HCT116 (cell line): ENCODE results near the gene LCN6. TPM values are rescaled to one million over a fixed set of nuclear protein-coding genes. Genes with fewer than 3 reads are reported as not detected.
"Not testable (repeated sequence)": the region's sequence is repeated elsewhere in the genome, so short reads cannot be mapped to it uniquely, and the experiment has no call there.

Experiments
- ATAC-seq: fragments of 200-7000 bp; cut with Tn5 transposase; 2 replicates; pipeline ENCODE4 v1.9.1; 2020; ENCODE audit warnings: mild to moderate bottlenecking, moderate library complexity
- BruUV-seq: library from RNA; stranded (reverse); fragments of 400-500 nt; replicated peaks from 2 replicates; lab custom pipeline; 2021; lab: Mats Ljungman, UMichigan
- CTCF ChIA-PET: fragments of 300-600 bp; sonication (Branson Sonifier 250); formaldehyde crosslinking; loops from one replicate; lab custom pipeline; 2021; ENCODE audit warnings: antibody characterized with exemption; lab: Charles Lee
- POLR2A ChIA-PET: fragments of 300-600, 350-600 bp; sonication (Branson Sonifier 250); formaldehyde crosslinking; loops from one replicate; lab custom pipeline; 2021; ENCODE audit warnings: antibody characterized with exemption; lab: Charles Lee
- RAD21 ChIA-PET, 2 experiments: fragments of 300-600 bp; sonication (Branson Sonifier 250); formaldehyde crosslinking; loops; one replicate each; lab custom pipeline; 2023; ENCODE audit warnings: low total read pairs in 2 of 2; ENCODE audit not compliant: uncharacterized antibody in 2 of 2, unreplicated experiment in 2 of 2, low non-redundant PET in 1 of 2; lab: Charles Lee
- DNase-seq: peaks from one replicate; pipeline ENCODE4 v3.0.0-alpha.2; 2010; ENCODE audit warnings: low read depth, low spot score
- H2AFZ ChIP-seq: fragments of 200-600 bp; shearing (Covaris generic), sonication (generic); 2 replicates; pipeline ENCODE4 v1.6.1; 2017; ENCODE audit warnings: low read depth, mixed run types, mixed read lengths, antibody characterized with exemption, low read length; ENCODE audit not compliant: poor library complexity, severe bottlenecking
- H3K27ac ChIP-seq: 2 replicates; pipeline ENCODE4 v1.5.1; 2012; ENCODE audit warnings: low read depth, low read length
- H3K27me3 ChIP-seq: fragments of 200-600 bp; sonication (generic); 2 replicates; pipeline ENCODE4 v1.6.1; 2016; ENCODE audit warnings: mixed run types, low read length, mixed read lengths; ENCODE audit not compliant: insufficient read depth
- H3K36me3 ChIP-seq, 2 experiments: fragments of 200-500 bp in 1 of 2; fragments of 200-600 bp in 1 of 2; sonication (Bioruptor generic) in 1 of 2; sonication (generic) in 1 of 2; 2 replicates each; pipeline versions ENCODE4 v1.5.1 to v1.6.1; 2014 to 2016; ENCODE audit warnings: low read length in 2 of 2, inconsistent platforms in 1 of 2, mixed read lengths in 1 of 2, mixed run types in 1 of 2; ENCODE audit not compliant: insufficient read depth in 2 of 2, control insufficient read depth in 1 of 2
- H3K4me1 ChIP-seq, 2 experiments: fragments of 200-600 bp in 1 of 2; sonication (generic) in 1 of 2; 2 replicates each; pipeline versions ENCODE4 v1.5.1 to v1.6.1; 2012 to 2017; ENCODE audit warnings: low read length in 2 of 2, inconsistent platforms in 1 of 2, mild to moderate bottlenecking in 1 of 2, mixed read lengths in 1 of 2, mixed run types in 1 of 2, moderate library complexity in 1 of 2; ENCODE audit not compliant: insufficient read depth in 2 of 2, control insufficient read depth in 1 of 2
- H3K4me2 ChIP-seq: fragments of 200-600 bp; sonication (generic); 2 replicates; pipeline ENCODE4 v1.6.1; 2017; ENCODE audit warnings: mixed run types, low read length, mixed read lengths
- H3K4me3 ChIP-seq, 2 experiments: fragments of 200-600 bp in 1 of 2; sonication (generic) in 1 of 2; replicated peaks in 1 of 2; 2 replicates each; pipeline ENCODE4 v1.5.1; 2011 to 2016; ENCODE audit warnings: low read length in 2 of 2, control low read depth in 1 of 2, low read depth in 1 of 2, mild to moderate bottlenecking in 1 of 2, mixed read lengths in 1 of 2, mixed run types in 1 of 2
- H3K79me2 ChIP-seq: fragments of 200-600 bp; sonication (generic); 2 replicates; pipeline ENCODE4 v1.6.1; 2017; ENCODE audit warnings: mild to moderate bottlenecking, mixed run types, low read length, moderate library complexity, mixed read lengths; ENCODE audit not compliant: insufficient read depth
- H3K9ac ChIP-seq: fragments of 200-600 bp; sonication (generic); 2 replicates; pipeline ENCODE4 v1.6.1; 2016; ENCODE audit warnings: low read length, mixed read lengths
- H3K9me2 ChIP-seq: fragments of 200-600 bp; sonication (generic), shearing (Covaris generic); 2 replicates; pipeline ENCODE4 v1.6.1; 2017; ENCODE audit warnings: mixed run types, mild to moderate bottlenecking, moderate library complexity; ENCODE audit not compliant: insufficient read depth
- H3K9me3 ChIP-seq, 2 experiments: fragments of 200-500 bp in 1 of 2; fragments of 200-600 bp in 1 of 2; sonication (Bioruptor generic) in 1 of 2; sonication (generic) in 1 of 2; 2 replicates each; pipeline ENCODE4 v1.6.1; 2014 to 2017; ENCODE audit warnings: low read length in 2 of 2, mixed read lengths in 2 of 2, inconsistent platforms in 1 of 2, low read depth in 1 of 2, mild to moderate bottlenecking in 1 of 2, mixed run types in 1 of 2, moderate library complexity in 1 of 2; ENCODE audit not compliant: control insufficient read depth in 1 of 2, insufficient read depth in 1 of 2
- H4K20me1 ChIP-seq: fragments of 200-600 bp; sonication (generic), shearing (Covaris generic); 2 replicates; pipeline ENCODE4 v1.6.1; 2017; ENCODE audit warnings: mixed run types, mild to moderate bottlenecking, moderate library complexity; ENCODE audit not compliant: insufficient read depth
- CBX3 ChIP-seq: IDR thresholded peaks from 2 replicates; pipeline ENCODE4 v1.6.1; 2012; ENCODE audit warnings: low read depth
- EZH2 ChIP-seq: fragments of 200-600 bp; sonication (generic); IDR thresholded peaks from 2 replicates; pipeline ENCODE4 v1.6.1; 2017; ENCODE audit warnings: antibody characterized with exemption, mixed run types
- FOSL1 ChIP-seq: IDR thresholded peaks from 2 replicates; pipeline ENCODE4 v1.6.1; 2012; ENCODE audit warnings: low read depth
- JUND ChIP-seq: IDR thresholded peaks from 2 replicates; pipeline ENCODE4 v1.6.1; 2012
- MAX ChIP-seq: IDR thresholded peaks from 2 replicates; pipeline ENCODE4 v1.6.1; 2012
- POLR2A ChIP-seq: IDR thresholded peaks from 2 replicates; pipeline ENCODE4 v1.7.0; 2011; ENCODE audit warnings: borderline replicate concordance; ENCODE audit not compliant: insufficient read depth, insufficient read length; ENCODE audit errors: extremely low read depth
- REST ChIP-seq: IDR thresholded peaks from 2 replicates; pipeline ENCODE4 v1.6.1; 2012; ENCODE audit warnings: low read depth
- SIN3A ChIP-seq: IDR thresholded peaks from 2 replicates; pipeline ENCODE4 v1.6.1; 2012; ENCODE audit warnings: low read depth
- SP1 ChIP-seq: IDR thresholded peaks from 2 replicates; pipeline ENCODE4 v1.6.1; 2012; ENCODE audit warnings: low read depth
- SRF ChIP-seq: IDR thresholded peaks from 2 replicates; pipeline ENCODE4 v1.6.1; 2012; ENCODE audit warnings: low read depth
- YY1 ChIP-seq: IDR thresholded peaks from 2 replicates; pipeline ENCODE4 v1.6.1; 2011; ENCODE audit warnings: low read length, low read depth, moderate library complexity, mild to moderate bottlenecking; ENCODE audit not compliant: insufficient replicate concordance; ENCODE audit errors: extremely low read depth
- ZNF274 ChIP-seq: fragments of 200-500 bp; sonication (Bioruptor generic); IDR thresholded peaks from 2 replicates; pipeline ENCODE4 v1.6.1; 2014; ENCODE audit warnings: mild to moderate bottlenecking, low read depth, low read length, inconsistent platforms
- intact Hi-C: fragments of 100-400 bp; cut with micrococcal nuclease; formaldehyde crosslinking; loops from 2 replicates; pipeline ENCODE4 v1.10.0; 2022
- total RNA-seq: library from RNA; stranded (reverse); gene quantifications from one replicate; pipeline ENCODE4 v1.2.1, GENCODE V29; 2021; ENCODE audit not compliant: unreplicated experiment
- TF ChIP-seq, protein P1 (sequence below): IDR thresholded peaks from 2 replicates; pipeline ENCODE4 v1.6.1; 2012
- TF ChIP-seq, protein P2 (sequence below): IDR thresholded peaks from 2 replicates; pipeline ENCODE4 v1.6.1; 2011; ENCODE audit warnings: mild to moderate bottlenecking, low read length, moderate library complexity; ENCODE audit not compliant: insufficient replicate concordance; ENCODE audit errors: extremely low read depth

The LCN6 gene
- total RNA-seq, 1 experiment from 2014 or later = not detected

DNA sequence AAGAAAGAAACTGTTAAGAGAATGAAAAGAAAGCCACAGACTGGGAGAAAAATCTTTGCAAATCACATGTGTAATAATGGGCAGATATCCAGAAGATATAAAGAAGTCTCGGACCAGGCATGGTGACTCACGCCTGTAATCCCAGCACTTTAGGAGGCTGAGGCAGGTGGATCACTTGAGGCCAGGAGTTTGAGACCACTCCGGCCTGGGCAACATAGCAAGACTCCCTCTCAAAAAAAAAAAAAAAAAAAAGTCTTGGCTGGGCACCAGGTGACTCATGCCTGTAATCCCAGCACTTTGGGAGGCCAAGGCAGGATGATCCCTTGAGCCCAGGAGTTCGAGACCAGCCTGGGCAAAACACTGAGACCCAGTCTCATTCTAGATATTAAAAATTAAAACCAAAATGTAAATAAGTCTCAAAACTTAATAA, 37.1 kb downstream of the LCN6 start:
- H3K36me3 ChIP-seq, H3K9me3 ChIP-seq, H3K9ac ChIP-seq, H3K27me3 ChIP-seq, intact Hi-C loops, H3K79me2 ChIP-seq, RAD21 ChIA-PET, H2AFZ ChIP-seq, CTCF ChIA-PET, BruUV-seq, H3K4me3 ChIP-seq, DNase-seq, H3K9me2 ChIP-seq, H4K20me1 ChIP-seq: not testable (repeated sequence)
- POLR2A ChIA-PET = interaction anchor here (0.9 kb wide), 2 partner anchors 15 to 18 kb away, joined by 3 to 5 read pairs; no protein-coding TSS in a partner anchor
- Histone ChIP-seq H3K4me1 (peaks cover 15 to 37% of the 10 kb centered on the region in 2 experiments), H3K4me2 (peak overlapping the region; percentile 82), H3K27ac (peak overlapping the region; percentile 74; the same call in 1 of the 2 replicates)
- ATAC-seq = peak; percentile 31; the same call in 1 of the 2 replicates
- TF ChIP-seq JUND = peak; percentile 52

DNA sequence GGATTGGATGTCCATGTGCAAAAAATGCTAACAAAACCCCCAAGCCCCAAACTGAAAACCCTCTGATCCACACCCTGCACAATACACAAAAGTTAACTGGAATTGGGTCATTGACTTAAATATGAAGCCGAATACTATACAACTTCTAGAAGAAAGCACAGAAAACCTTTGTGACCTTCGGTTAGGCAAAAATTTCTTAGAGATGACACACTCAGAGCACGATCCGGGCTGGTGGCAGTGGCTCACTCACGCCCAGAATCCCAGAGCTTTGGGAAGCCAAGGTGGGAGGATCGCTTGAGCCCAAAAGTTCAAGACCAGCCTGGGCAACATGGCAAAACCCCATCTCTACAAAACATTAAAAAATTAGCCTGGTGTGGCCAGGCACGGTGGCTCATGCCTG, 37.8 kb downstream of the LCN6 start:
- Histone ChIP-seq H2AFZ (no peak overlapping the region), H3K27me3 (no peaks in the 10 kb centered on the region), H3K36me3 (no peaks in the 10 kb centered on the region), H3K4me3 (no peak overlapping the region), H3K27ac (no peak overlapping the region), H4K20me1 (no peaks in the 10 kb centered on the region), H3K9ac (no peak overlapping the region), H3K4me1 (peaks cover 15 to 40% of the 10 kb centered on the region in 2 experiments), H3K79me2 (no peaks in the 10 kb centered on the region; the same call in 1 of the 2 replicates), H3K9me2 (no peaks in the 10 kb centered on the region), H3K4me2 (no peak overlapping the region), H3K9me3 (no peaks in the 10 kb centered on the region)
- CTCF ChIA-PET = no interaction called here
- DNase-seq = no peak
- intact Hi-C loops = no loop called here
- POLR2A ChIA-PET = interaction anchor here (0.9 kb wide), 2 partner anchors 16 to 19 kb away, joined by 3 to 5 read pairs; no protein-coding TSS in a partner anchor
- RAD21 ChIA-PET = no interaction called here
- BruUV-seq = no TSS peak
- TF ChIP-seq SIN3A (no peak), SP1 (no peak), CBX3 (no peak), YY1 (no peak), ZNF274 (no peak), EZH2 (no peak), REST (no peak), POLR2A (no peak), JUND (no peak), SRF (no peak), FOSL1 (no peak), MAX (no peak)
- TF ChIP-seq, protein P1, sequence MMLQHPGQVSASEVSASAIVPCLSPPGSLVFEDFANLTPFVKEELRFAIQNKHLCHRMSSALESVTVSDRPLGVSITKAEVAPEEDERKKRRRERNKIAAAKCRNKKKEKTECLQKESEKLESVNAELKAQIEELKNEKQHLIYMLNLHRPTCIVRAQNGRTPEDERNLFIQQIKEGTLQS = no peak
- TF ChIP-seq, protein P2, sequence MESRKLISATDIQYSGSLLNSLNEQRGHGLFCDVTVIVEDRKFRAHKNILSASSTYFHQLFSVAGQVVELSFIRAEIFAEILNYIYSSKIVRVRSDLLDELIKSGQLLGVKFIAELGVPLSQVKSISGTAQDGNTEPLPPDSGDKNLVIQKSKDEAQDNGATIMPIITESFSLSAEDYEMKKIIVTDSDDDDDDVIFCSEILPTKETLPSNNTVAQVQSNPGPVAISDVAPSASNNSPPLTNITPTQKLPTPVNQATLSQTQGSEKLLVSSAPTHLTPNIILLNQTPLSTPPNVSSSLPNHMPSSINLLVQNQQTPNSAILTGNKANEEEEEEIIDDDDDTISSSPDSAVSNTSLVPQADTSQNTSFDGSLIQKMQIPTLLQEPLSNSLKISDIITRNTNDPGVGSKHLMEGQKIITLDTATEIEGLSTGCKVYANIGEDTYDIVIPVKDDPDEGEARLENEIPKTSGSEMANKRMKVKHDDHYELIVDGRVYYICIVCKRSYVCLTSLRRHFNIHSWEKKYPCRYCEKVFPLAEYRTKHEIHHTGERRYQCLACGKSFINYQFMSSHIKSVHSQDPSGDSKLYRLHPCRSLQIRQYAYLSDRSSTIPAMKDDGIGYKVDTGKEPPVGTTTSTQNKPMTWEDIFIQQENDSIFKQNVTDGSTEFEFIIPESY = no peak
- no peak for ATAC-seq
